A549 (cell line): ENCODE measurements around the gene ACTRT2. TPM values are rescaled to one million over a fixed set of nuclear protein-coding genes. Genes with fewer than 3 reads are reported as not detected.

Experiments used
- ATAC-seq, 2 experiments: fragments of 200-7000 bp in 1 of 2; fragments of >200 bp in 1 of 2; cut with Nextera tagmentation in 1 of 2; cut with Tn5 transposase in 1 of 2; 3 replicates each; pipeline versions ENCODE4 v1.8.0 to v1.9.1; 2018 to 2020; ENCODE audit warnings: mild to moderate bottlenecking in 1 of 2, moderate library complexity in 1 of 2
- CTCF ChIA-PET: fragments of 300-600 bp; sonication (Branson Sonifier 250); formaldehyde crosslinking; extraction: SDS; loops from one replicate; lab custom pipeline; 2021; ENCODE audit warnings: antibody characterized with exemption, inconsistent platforms; lab: Yijun Ruan, JAX
- POLR2A ChIA-PET: fragments of 350-600 bp; formaldehyde crosslinking; extraction: SDS; loops from one replicate; lab custom pipeline; 2021; ENCODE audit warnings: antibody characterized with exemption, inconsistent platforms; lab: Yijun Ruan, JAX
- DNase-seq, 2 experiments: peaks; one replicate each; pipeline versions ENCODE4 v3.0.0 to v3.0.0-alpha.2; 2011 to 2016; ENCODE audit warnings: low read depth in 1 of 2, low spot score in 1 of 2
- FAIRE-seq: peaks from 2 replicates; lab custom pipeline; 2011; peaks lifted over from hg19 to GRCh38; lab: Jason Lieb, UNC
- H3K27ac ChIP-seq, 2 experiments: fragments of >200 bp; sonication (Bioruptor Twin); formaldehyde crosslinking; 3 replicates each; pipeline ENCODE4 v1.5.1; 2016 to 2017
- H3K4me1 ChIP-seq: fragments of >200 bp; sonication (Bioruptor Twin); formaldehyde crosslinking; 3 replicates; pipeline ENCODE4 v1.6.1; 2016
- H3K4me2 ChIP-seq: fragments of >200 bp; sonication (Bioruptor Twin); formaldehyde crosslinking; 3 replicates; pipeline ENCODE4 v1.6.1; 2016
- H3K4me3 ChIP-seq: fragments of >200 bp; sonication (Bioruptor Twin); formaldehyde crosslinking; 3 replicates; pipeline ENCODE4 v1.5.1; 2016
- H3K9me3 ChIP-seq: fragments of >200 bp; sonication (Bioruptor Twin); formaldehyde crosslinking; 3 replicates; pipeline ENCODE4 v1.6.1; 2016
- BHLHE40 ChIP-seq: IDR thresholded peaks from 2 replicates; pipeline ENCODE4 v1.6.1; 2012; ENCODE audit warnings: low read depth, low read length, inconsistent platforms
- CBX2 ChIP-seq: fragments of 200-600 bp; sonication (generic); IDR thresholded peaks from 2 replicates; pipeline ENCODE4 v1.6.1; 2016; ENCODE audit warnings: low read depth, mild to moderate bottlenecking, borderline replicate concordance
- CEBPB ChIP-seq, 2 experiments: fragments of >200 bp in 1 of 2; sonication (Bioruptor Twin) in 1 of 2; formaldehyde crosslinking in 1 of 2; IDR thresholded peaks; 2 replicates each; pipeline ENCODE4 v1.6.1; 2012 to 2016
- CTCF ChIP-seq: fragments of >200 bp; sonication (Bioruptor Twin); formaldehyde crosslinking; IDR thresholded peaks from 3 replicates; pipeline ENCODE4 v1.5.1; 2016
- E2F6 ChIP-seq: IDR thresholded peaks from 2 replicates; pipeline ENCODE4 v1.6.1; 2012; ENCODE audit warnings: low read depth, borderline replicate concordance
- EP300 ChIP-seq, 2 experiments: fragments of >200 bp; sonication (Bioruptor Twin); formaldehyde crosslinking; IDR thresholded peaks; 2 replicates in 1 of 2; 3 replicates in 1 of 2; pipeline ENCODE4 v1.6.1; 2016 to 2017
- ESRRA ChIP-seq: fragments of 150-350 bp; IDR thresholded peaks from 2 replicates; pipeline ENCODE4 v1.6.1; 2014; ENCODE audit warnings: mild to moderate bottlenecking, low read length, borderline replicate concordance
- FOSL2 ChIP-seq, 2 experiments: fragments of 450-650 bp in 1 of 2; fragments of >200 bp in 1 of 2; sonication (Bioruptor Twin) in 1 of 2; formaldehyde crosslinking; IDR thresholded peaks; 2 replicates each; pipeline versions ENCODE4 v1.5.0 to v1.6.1; 2016 to 2020; ENCODE audit warnings: mild to moderate bottlenecking in 1 of 2, moderate library complexity in 1 of 2
- FOXS1 ChIP-seq: fragments of 250-450 bp; sonication (Bioruptor Pico); IDR thresholded peaks from 2 replicates; pipeline ENCODE4 v1.5.0; 2020; ENCODE audit warnings: mild to moderate bottlenecking, moderate library complexity
- HOXA7 ChIP-seq: fragments of 250-450 bp; sonication (Bioruptor Pico); IDR thresholded peaks from 2 replicates; pipeline ENCODE4 v1.5.0; 2020; ENCODE audit warnings: mild to moderate bottlenecking, moderate library complexity
- KDM5A ChIP-seq: fragments of 200-600 bp; sonication (generic); IDR thresholded peaks from 2 replicates; pipeline ENCODE4 v1.6.1; 2016; ENCODE audit warnings: antibody characterized with exemption, mild to moderate bottlenecking
- MAFK ChIP-seq: fragments of 450-650 bp; IDR thresholded peaks from 2 replicates; pipeline ENCODE4 v1.6.1; 2014; ENCODE audit not compliant: partially characterized antibody
- MYC ChIP-seq: IDR thresholded peaks from 2 replicates; pipeline ENCODE4 v1.6.1; 2012; ENCODE audit warnings: mild to moderate bottlenecking, inconsistent platforms, low read length, improper control_type of control experiment, borderline replicate concordance
- NPAS2 ChIP-seq: fragments of 250-450 bp; sonication (Bioruptor Pico); IDR thresholded peaks from 2 replicates; pipeline ENCODE4 v1.8.0; 2022; ENCODE audit warnings: mild to moderate bottlenecking, moderate library complexity, borderline replicate concordance
- RAD21 ChIP-seq, 2 experiments: fragments of >200 bp in 1 of 2; sonication (Bioruptor Twin) in 1 of 2; formaldehyde crosslinking in 1 of 2; IDR thresholded peaks in 1 of 2; conservative IDR thresholded peaks in 1 of 2; 2 replicates in 1 of 2; 3 replicates in 1 of 2; pipeline ENCODE4 v1.6.1; 2012 to 2018; ENCODE audit warnings: inconsistent platforms in 1 of 2
- SREBF2 ChIP-seq: fragments of 450-650 bp; IDR thresholded peaks from 2 replicates; pipeline ENCODE4 v1.6.1; 2014; ENCODE audit warnings: mild to moderate bottlenecking, moderate library complexity
- TFCP2L1 ChIP-seq: fragments of 250-450 bp; sonication (Bioruptor Pico); IDR thresholded peaks from 2 replicates; pipeline ENCODE4 v1.5.0; 2021; ENCODE audit warnings: mild to moderate bottlenecking
- ZC3H11A ChIP-seq: fragments of 450-650 bp; IDR thresholded peaks from 2 replicates; pipeline ENCODE4 v1.6.1; 2014; ENCODE audit warnings: antibody characterized with exemption, mild to moderate bottlenecking
- ZSCAN20 ChIP-seq: fragments of 250-450 bp; sonication (Bioruptor Pico); IDR thresholded peaks from 2 replicates; pipeline ENCODE4 v1.8.0; 2022; ENCODE audit warnings: mild to moderate bottlenecking, moderate library complexity
- WGBS: methylation state at CpG from one replicate; pipeline ENCODE4 v1.1.6; 2017; ENCODE audit errors: missing lambda C conversion rate; 5-methylcytosine and 5-hydroxymethylcytosine counted together
- polyA plus RNA-seq, 4 experiments: library from polyadenylated mRNA; depleted of rRNA in 3 of 4; stranded (reverse); fragments of >200 nt; fragmentation: RNase III in 1 of 4; extraction: RNeasy Plus Mini Kit Qiagen cat#74134 plus additional on column Dnase treatment in 1 of 4; gene quantifications; 2 replicates in 3 of 4; 3 replicates in 1 of 4; pipeline ENCODE4 v1.2.3, GENCODE V29; 2011 to 2017
- TF ChIP-seq, protein P1 (sequence below): fragments of 250-450 bp; sonication (Bioruptor Pico); IDR thresholded peaks from 2 replicates; pipeline ENCODE4 v1.5.0; 2021; ENCODE audit warnings: mild to moderate bottlenecking, moderate library complexity, borderline replicate concordance
- TF ChIP-seq, protein P2 (sequence below): fragments of >200 bp; sonication (Bioruptor Twin); formaldehyde crosslinking; IDR thresholded peaks from 2 replicates; pipeline ENCODE4 v1.6.1; 2016

Gene ACTRT2
- polyA plus RNA-seq, 2 of the 4 experiments (the other 2 are of a cell fraction), result not detected

- Histone ChIP-seq H3K9me3 (no peaks in the 10 kb centered on the region), H3K4me1 (no peaks in the 10 kb centered on the region), H3K4me2 (no peak overlapping the region), H3K27ac (no peak overlapping the region), H3K4me3 (no peak overlapping the region)
- POLR2A ChIA-PET, result no interaction called here
- CTCF ChIA-PET, result no interaction called here
- FAIRE-seq (no peak), DNase-seq (no peak), ATAC-seq (no peak)
- WGBS, result 11% methylated on average over 5 of the region's 32 CpGs
- TF ChIP-seq MAFK, result no peak
- TF ChIP-seq, protein P1, sequence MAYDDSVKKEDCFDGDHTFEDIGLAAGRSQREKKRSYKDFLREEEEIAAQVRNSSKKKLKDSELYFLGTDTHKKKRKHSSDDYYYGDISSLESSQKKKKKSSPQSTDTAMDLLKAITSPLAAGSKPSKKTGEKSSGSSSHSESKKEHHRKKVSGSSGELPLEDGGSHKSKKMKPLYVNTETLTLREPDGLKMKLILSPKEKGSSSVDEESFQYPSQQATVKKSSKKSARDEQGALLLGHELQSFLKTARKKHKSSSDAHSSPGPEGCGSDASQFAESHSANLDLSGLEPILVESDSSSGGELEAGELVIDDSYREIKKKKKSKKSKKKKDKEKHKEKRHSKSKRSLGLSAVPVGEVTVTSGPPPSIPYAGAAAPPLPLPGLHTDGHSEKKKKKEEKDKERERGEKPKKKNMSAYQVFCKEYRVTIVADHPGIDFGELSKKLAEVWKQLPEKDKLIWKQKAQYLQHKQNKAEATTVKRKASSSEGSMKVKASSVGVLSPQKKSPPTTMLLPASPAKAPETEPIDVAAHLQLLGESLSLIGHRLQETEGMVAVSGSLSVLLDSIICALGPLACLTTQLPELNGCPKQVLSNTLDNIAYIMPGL (CRISPR knock-in tag), result no peak
- TF ChIP-seq RAD21 (conservative IDR thresholded peaks at IDR 0.05 in 1 of 2, IDR thresholded peaks at IDR 0.05 in 1 of 2), result no peak
- TF ChIP-seq MYC, result no peak
- TF ChIP-seq KDM5A, result no peak
- no peak for TF ChIP-seq EP300 (IDR thresholded peaks at IDR 0.05)
- no peak for TF ChIP-seq HOXA7
- TF ChIP-seq CEBPB (IDR thresholded peaks at IDR 0.05), result no peak
- no peak for TF ChIP-seq BHLHE40
- no peak for TF ChIP-seq ESRRA
- TF ChIP-seq FOXS1 (CRISPR knock-in tag), result no peak
- no peak for TF ChIP-seq CTCF
- no peak for TF ChIP-seq ZC3H11A
- TF ChIP-seq TFCP2L1 (CRISPR knock-in tag), result no peak
Observed at GRCh38 chr1:3029991-3030662, 8.9 kb downstream of the ACTRT2 start.

GRCh38 chr1:3030663-3031381, 9.6 kb downstream of the ACTRT2 start:
- ATAC-seq (peak in 1 of 2 experiments; percentile 30; a peak in 1 of 6 replicates), DNase-seq (no peak), FAIRE-seq (no peak)
- TF ChIP-seq SREBF2 (no peak), ZC3H11A (no peak), CBX2 (no peak), FOSL2 (IDR thresholded peaks at IDR 0.05) (no peak), FOSL2 (CRISPR knock-in tag; IDR thresholded peaks at IDR 0.05) (no peak), RAD21 (conservative IDR thresholded peaks at IDR 0.05 in 1 of 2, IDR thresholded peaks at IDR 0.05 in 1 of 2) (no peak), NPAS2 (no peak), ZSCAN20 (CRISPR knock-in tag) (no peak), ESRRA (no peak), E2F6 (no peak)
- TF ChIP-seq, protein P2, sequence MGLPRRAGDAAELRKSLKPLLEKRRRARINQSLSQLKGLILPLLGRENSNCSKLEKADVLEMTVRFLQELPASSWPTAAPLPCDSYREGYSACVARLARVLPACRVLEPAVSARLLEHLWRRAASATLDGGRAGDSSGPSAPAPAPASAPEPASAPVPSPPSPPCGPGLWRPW, result no peak
- no peak overlapping the region for H3K4me2 ChIP-seq
- no peak overlapping the region for H3K27ac ChIP-seq
- POLR2A ChIA-PET, result no interaction called here
- H3K4me3 ChIP-seq, result no peak overlapping the region
- CTCF ChIA-PET, result no interaction called here
- WGBS, result 65% methylated on average over 11 of the region's 22 CpGs
- H3K9me3 ChIP-seq, result no peaks in the 10 kb centered on the region
- H3K4me1 ChIP-seq, result no peaks in the 10 kb centered on the region
